GM21515 (cell line): ENCODE data around the gene VIPR1.
"Not testable (repeated sequence)": the region's sequence is repeated elsewhere in the genome, so short reads cannot be mapped to it uniquely, and the experiment has no call there.

Source experiments
- ATAC-seq: cut with Tn5 transposase; IDR thresholded peaks from one replicate; pipeline ENCODE4 v1.9.1; 2021; ENCODE audit not compliant: unreplicated experiment

The VIPR1 gene

GRCh38 chr3:42530073-42530472 is 27.6 kb downstream of the VIPR1 start:
- no peak for ATAC-seq

- no peak for ATAC-seq
These were observed 29.0 kb downstream of the VIPR1 start for GRCh38 chr3:42531470-42531869.

GRCh38 chr3:42532229-42532628 is 29.8 kb downstream of the VIPR1 start:
- ATAC-seq, result no peak

DNA sequence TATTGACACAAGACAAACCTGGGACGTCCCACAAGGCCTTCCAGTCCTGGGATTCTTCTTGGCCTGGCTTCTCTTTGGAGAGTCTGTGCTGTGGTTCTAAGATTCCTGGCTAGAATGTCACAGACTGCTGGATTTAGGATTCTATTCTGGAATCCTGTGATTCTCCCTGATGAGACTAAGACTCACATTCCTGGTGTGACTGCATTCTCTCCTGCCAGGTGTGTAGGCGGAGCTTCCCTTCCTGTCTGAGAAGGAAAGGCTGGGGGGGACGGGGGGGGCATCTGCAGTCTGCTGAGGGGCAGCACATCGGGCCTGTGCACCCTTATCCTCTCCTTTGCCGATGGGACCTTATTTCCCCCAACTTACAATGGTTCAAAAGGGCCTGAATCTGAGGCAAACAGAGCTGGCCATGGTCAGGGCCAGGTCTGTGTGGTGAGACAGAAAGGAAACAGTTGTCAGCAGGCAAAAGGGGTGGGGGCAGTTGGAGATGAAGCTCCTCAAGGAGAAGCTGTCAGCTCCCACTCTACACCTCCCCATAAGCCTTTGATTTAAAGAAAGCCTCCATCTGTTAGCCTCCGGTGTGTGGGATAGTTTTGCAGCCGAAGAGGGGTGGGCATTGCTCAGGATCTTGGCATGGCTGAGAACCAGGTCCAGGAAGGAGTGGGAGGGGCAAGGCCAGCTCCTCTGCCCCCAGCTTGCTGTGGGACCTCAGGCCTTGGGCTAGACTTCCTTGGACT is 30.9 kb downstream of the VIPR1 start:
- ATAC-seq, result no peak

DNA sequence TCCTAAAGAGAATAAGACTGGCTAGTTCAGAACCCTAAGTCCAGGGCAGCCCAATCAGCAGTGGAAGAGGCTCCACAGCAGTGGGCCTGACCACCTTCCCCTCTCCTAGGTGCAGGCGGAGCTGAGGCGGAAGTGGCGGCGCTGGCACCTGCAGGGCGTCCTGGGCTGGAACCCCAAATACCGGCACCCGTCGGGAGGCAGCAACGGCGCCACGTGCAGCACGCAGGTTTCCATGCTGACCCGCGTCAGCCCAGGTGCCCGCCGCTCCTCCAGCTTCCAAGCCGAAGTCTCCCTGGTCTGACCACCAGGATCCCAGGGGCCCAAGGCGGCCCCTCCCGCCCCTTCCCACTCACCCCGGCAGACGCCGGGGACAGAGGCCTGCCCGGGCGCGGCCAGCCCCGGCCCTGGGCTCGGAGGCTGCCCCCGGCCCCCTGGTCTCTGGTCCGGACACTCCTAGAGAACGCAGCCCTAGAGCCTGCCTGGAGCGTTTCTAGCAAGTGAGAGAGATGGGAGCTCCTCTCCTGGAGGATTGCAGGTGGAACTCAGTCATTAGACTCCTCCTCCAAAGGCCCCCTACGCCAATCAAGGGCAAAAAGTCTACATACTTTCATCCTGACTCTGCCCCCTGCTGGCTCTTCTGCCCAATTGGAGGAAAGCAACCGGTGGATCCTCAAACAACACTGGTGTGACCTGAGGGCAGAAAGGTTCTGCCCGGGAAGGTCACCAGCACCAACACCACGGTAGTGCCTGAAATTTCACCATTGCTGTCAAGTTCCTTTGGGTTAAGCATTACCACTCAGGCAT is 33.7 kb downstream of the VIPR1 start:
- no peak for ATAC-seq

DNA sequence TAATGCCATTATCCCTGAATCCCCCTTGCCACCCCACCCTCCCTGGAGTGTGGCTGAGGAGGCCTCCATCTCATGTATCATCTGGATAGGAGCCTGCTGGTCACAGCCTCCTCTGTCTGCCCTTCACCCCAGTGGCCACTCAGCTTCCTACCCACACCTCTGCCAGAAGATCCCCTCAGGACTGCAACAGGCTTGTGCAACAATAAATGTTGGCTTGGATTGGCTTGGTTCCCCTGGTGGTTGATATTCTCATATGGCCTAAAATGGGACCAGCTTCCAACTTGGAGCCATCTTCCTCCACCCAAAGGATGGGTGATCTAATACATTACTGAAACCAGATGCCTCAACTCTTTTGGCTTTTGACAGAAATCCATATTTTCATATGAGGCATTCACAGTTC is 34.9 kb downstream of the VIPR1 start:
- no peak for ATAC-seq

DNA sequence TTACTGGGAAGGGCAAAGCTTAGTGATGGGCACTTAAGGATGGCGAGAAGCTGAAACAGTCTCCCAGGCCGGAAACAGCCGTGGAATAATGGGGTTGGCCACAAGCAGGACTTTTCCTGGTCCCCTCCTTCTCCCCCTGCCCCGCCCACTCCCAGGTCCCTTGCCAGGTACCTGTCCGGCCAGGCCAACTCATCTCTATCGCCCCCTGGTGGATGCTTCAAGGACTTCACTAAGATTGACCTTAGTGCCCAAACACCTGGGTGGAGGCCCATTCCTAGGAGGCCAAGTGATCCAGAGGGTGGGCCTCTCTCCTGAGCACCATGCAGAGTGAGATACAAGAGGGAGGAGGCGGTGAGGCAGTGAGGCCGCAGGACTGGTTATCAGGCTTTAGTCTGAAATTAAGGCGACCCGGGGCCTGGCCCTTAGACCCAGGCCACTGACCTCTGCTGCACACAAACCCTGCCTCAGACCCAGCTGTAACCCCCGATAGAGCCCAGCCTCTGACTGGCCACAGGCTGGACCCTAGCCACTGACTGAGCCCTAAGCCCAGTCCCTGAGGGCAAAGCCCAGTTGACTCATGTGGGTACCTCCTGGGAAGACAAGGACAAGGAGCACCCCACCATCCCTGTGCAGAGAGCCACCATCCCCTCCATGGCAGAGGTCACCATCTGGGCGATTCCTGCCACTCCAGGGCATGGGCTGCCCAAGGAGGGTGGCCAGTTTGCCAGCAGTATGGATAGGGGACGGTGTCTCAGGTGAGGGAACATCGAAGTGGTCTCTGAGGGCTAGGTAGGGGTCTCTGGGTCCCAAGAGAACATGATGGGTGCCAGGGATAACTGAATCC is 37.6 kb downstream of the VIPR1 start:
- no peak for ATAC-seq

DNA sequence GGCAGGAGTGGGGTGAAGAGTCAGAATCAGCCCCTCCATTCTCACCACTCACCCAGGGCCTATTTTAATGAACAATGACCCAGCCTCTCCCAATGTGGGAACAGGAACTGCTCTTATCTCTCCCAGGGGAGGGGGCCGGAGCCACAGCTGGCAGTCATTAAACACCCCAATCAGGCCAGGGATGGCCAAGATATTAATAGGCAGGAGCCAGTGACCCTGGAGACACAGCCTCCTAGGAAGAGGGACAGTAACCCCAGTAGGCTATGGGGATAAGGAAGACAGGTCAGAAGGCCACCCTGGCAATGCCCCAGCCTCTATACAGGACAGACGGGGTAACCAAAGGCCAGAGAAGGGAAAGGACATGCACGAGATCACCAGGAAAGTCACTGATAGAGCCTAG is 38.6 kb downstream of the VIPR1 start:
- ATAC-seq, result no peak

GRCh38 chr3:42544492-42545283 is 42.2 kb downstream of the VIPR1 start:
- ATAC-seq, result no peak

DNA sequence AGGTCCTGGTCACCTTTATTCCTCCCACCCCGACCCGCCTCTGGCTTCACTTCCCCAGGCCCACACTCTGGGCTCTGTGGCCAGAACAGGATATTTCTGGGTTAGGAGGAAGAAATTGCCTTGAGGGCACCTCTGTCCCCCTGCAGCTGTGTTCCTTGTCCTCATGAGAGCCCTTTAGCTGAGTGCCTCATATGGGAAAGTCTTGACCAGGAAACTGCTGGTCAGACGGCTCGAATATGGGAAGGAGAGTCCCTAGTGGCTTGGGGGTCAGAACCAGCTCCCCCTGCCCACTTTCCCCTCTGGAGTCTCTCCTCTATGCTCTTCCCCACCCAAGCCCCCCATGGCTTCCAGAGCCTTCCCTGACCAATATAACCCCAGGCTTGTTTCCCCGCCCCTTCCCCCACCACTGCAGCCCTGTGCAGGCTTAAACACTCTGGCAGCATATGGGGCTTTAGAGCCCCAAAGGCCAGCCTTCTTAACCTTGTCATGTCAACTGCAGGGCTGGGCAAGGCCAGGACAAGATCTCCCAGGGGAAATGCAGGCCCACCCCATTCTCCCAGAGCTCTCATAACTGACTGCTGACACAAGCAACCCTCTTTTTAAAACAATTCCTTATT is 42.9 kb downstream of the VIPR1 start:
- ATAC-seq, result no peak

- ATAC-seq, result no peak
These were observed 44.3 kb downstream of the VIPR1 start for GRCh38 chr3:42546691-42547213.

- no peak for ATAC-seq
These were observed 45.0 kb downstream of the VIPR1 start for GRCh38 chr3:42547401-42547945.

DNA sequence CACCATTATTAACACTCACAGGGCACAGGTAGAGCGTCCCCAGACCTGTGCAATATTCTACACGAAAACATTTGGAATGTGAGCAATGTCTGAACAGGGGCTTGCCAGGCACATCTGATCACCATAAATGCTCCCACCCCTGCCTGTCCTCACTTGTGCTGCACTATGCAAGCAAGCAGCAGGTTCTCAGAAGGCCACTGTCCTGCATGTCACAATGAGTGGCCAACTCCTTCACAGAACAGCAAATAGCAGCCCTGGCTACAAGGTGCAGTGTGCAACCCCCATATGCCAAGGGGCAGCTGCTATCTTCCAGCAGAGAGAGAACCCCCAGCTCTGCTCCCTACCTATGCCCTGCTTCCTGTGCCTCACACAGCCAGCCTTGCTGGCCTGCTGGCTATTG is 46.7 kb downstream of the VIPR1 start:
- no peak for ATAC-seq

DNA sequence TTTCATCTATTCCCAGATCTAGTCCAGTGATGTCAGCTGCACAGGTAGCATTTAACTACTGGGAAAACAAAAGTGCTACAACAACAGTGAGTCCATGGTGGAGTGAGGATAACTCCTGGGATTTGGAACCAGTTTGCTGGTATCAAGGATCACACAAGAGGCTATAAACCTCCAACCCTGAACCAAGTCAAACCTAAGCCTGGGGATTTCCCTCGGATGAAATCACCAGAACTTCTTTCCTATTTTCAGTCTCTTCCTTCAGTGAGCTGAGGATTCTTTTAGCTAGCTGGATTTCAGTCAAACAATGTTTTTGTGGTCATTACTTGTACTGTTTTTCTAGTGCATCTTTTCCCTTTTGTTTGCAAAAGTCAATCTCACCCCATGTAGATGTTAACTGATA is 47.8 kb downstream of the VIPR1 start:
- ATAC-seq, result no peak

GRCh38 chr3:42552830-42553229 is 50.4 kb downstream of the VIPR1 start:
- ATAC-seq, result no peak

GRCh38 chr3:42556089-42556632 is 53.7 kb downstream of the VIPR1 start:
- ATAC-seq, result peak; percentile 59

DNA sequence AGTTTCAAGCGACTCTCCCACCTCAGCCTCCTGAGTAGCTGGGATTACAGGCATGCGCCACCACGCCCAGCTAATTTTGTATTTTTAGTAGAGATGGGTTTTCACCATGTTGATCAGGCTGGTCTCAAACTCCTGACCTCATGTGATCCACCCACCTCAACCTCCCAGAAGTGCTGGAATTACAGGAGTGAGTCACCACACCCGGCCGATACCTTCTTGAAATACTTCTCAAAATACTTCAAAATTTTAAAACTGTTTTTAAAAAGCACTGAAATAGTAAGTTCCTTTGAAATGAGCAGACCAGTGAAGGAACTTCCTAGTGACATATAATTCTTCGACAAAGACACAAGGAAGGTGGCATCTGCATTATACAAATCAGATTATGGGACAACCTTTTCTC is 54.4 kb downstream of the VIPR1 start:
- not testable (repeated sequence) for ATAC-seq

DNA sequence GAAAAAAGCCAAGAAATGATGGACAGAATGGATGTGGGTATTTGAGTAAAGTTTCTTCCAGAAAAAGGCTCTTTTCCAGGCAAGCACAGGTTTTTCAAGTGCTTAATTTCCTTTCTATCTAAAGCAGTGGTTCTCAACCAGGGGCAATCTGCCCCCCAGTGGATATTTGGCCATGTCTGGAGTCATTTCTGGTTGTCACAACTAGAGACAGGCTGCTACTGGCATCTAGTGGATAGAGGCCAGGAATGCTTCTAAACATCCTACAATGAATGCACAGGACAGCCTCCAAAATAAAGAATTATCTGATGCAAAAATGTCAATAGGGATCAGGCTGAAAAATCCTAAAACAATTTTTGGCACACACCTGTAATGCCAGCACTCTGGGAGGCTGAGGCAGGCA is 55.4 kb downstream of the VIPR1 start:
- ATAC-seq, result no peak

- ATAC-seq, result no peak
These were observed 59.8 kb downstream of the VIPR1 start for GRCh38 chr3:42562047-42562907.
